ENCODE data around the gene NKAP. TPM values are rescaled to one million over a fixed set of nuclear protein-coding genes. Genes with fewer than 3 reads are reported as not detected.
A peak's percentile ranks its signal among the peaks of the same experiment; 100 is the strongest.

Gene NKAP
- total RNA-seq, 1 experiment from 2014 or later = 6.2 TPM

- in situ Hi-C loops (cut with HindIII; ENCODE audit: low sequenced_read_pairs) = no loop called here
- DNase-seq (ENCODE audit: low spot score) = no peak
These were observed 64.8 kb downstream of the NKAP start for GRCh38 chrX:119878740-119879139.

GRCh38 chrX:119871599-119872395 is 71.8 kb downstream of the NKAP start, which contains the start of the genes NDUFA1 and RNF113A:
Gene NDUFA1, plus strand, starts transcription at chrX:119871832. Its CDS starts 80 bp downstream, at chrX:119871912.
Gene RNF113A, minus strand, starts transcription at chrX:119871733. Its CDS starts 120 bp downstream, at chrX:119871613.
- in situ Hi-C loops (cut with HindIII; ENCODE audit: low sequenced_read_pairs) = no loop called here
- DNase-seq (ENCODE audit: low spot score) = peak; percentile 89

GRCh38 chrX:119871245-119871598 is 72.3 kb downstream of the NKAP start:
- in situ Hi-C loops (cut with HindIII; ENCODE audit: low sequenced_read_pairs) = no loop called here

More at GRCh38 chrX:119871245-119871598, 72.3 kb downstream of the NKAP start:
- no peak for DNase-seq (ENCODE audit: low spot score)

Other genes with a start within 250 kb of the NKAP start
- not detected in 2 replicates for gene SOWAHD, start 185.2 kb downstream of the NKAP start, total RNA-seq (2014; rRNA removed; shearing (Covaris generic))
- 1,850 and 2,813 TPM in 2 replicates for gene RPL39, start 152.1 kb downstream of the NKAP start, total RNA-seq (2014; rRNA removed; shearing (Covaris generic))
- 2.5 and 5.7 TPM in 2 replicates for gene UPF3B, start 90.8 kb downstream of the NKAP start, total RNA-seq (2014; rRNA removed; shearing (Covaris generic))
- 6.2 and 7.5 TPM in 2 replicates for gene RNF113A, start 72.0 kb downstream of the NKAP start, total RNA-seq (2014; rRNA removed; shearing (Covaris generic))
- 55.4 and 122 TPM in 2 replicates for gene NDUFA1, start 71.9 kb downstream of the NKAP start, total RNA-seq (2014; rRNA removed; shearing (Covaris generic))
- gene AKAP14, start 47.9 kb downstream of the NKAP start, total RNA-seq (2014; rRNA removed; shearing (Covaris generic)) = not detected in 2 replicates
- gene RHOXF2B, start 133.9 kb upstream of the NKAP start, total RNA-seq (2014; rRNA removed; shearing (Covaris generic)) = not detected in 2 replicates
- not detected in 2 replicates for gene RHOXF1, start 172.2 kb upstream of the NKAP start, total RNA-seq (2014; rRNA removed; shearing (Covaris generic))
- gene RHOXF2, start 214.9 kb upstream of the NKAP start, total RNA-seq (2014; rRNA removed; shearing (Covaris generic)) = not detected in 2 replicates